Measurements from ENCODE around the gene POU3F2. TPM values are rescaled to one million over a fixed set of nuclear protein-coding genes. Genes with fewer than 3 reads are reported as not detected.

Gene POU3F2
- not detected in 2 replicates for total RNA-seq

GRCh38 chr6:98834060-98835031 lies at the start of gene POU3F2:
Gene POU3F2, plus strand, starts transcription at chr6:98834574. Its CDS starts 300 bp downstream, at chr6:98834874.

Other genes with a start within 250 kb of the POU3F2 start
- 10.2 TPM in 2 replicates for gene FBXL4, start 113.4 kb downstream of the POU3F2 start, total RNA-seq

All from cardiac ventricle fibroblast (primary cell).